ENCODE measurements around the gene TSPAN31.
"Not testable (repeated sequence)": the region's sequence is repeated elsewhere in the genome, so short reads cannot be mapped to it uniquely, and the experiment has no call there.

The TSPAN31 gene

GRCh38 chr12:57721846-57722608, 22.8 kb upstream of the TSPAN31 start:
- not testable (repeated sequence) for FAIRE-seq; DNase-seq (ENCODE audit: extremely low spot score, insufficient read length, low read depth)

GRCh38 chr12:57722716-57723629, 21.9 kb upstream of the TSPAN31 start:
- DNase-seq (ENCODE audit: extremely low spot score, insufficient read length, low read depth) (no peak), FAIRE-seq (no peak)

GRCh38 chr12:57723630-57723962, 21.2 kb upstream of the TSPAN31 start:
- FAIRE-seq, result no peak
- no peak for DNase-seq (ENCODE audit: extremely low spot score, insufficient read length, low read depth)

GRCh38 chr12:57724003-57724935, 20.6 kb upstream of the TSPAN31 start:
- FAIRE-seq, result no peak

DNA sequence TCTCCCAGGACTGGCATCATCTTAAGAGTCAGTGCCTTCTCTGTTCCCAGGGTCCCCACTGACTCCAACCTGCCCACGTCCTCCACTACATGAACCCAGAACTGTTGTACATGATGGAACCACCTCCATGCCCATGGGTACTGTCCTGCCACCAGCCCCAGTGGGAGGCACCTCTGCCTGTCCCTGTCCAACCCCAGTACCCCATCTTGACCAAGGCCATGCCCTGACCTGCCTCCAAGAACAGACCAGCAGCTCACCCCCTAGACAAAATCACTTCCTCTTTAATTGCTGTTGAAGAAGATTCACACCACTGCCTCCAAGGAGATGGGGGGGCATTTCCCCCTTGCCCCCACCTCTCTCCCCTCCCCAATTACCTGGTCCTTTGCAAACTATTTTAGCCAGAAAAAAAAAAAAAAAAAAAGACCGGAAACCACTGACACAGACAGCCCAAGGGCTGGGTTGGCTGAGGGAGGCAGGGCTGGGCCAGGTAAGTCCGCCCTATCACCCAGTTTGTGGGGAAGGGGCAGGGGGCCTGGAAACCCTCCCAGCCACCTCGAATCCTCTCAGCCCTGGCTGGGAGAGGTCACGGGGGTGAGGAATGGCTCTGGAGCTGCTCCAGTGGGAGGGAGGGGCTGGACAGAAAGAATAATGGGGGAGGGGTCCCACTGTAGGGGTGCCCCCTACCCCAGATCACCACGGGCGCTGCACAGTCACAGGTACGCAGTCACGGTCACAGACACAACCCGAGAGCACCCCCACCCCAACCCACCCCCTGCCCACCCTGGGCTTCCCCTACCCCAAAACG, 19.7 kb upstream of the TSPAN31 start:
- DNase-seq (ENCODE audit: extremely low spot score, insufficient read length, low read depth), result no peak
- FAIRE-seq, result no peak

More at GRCh38 chr12:57724003-57724935, 20.6 kb upstream of the TSPAN31 start:
- DNase-seq (ENCODE audit: extremely low spot score, insufficient read length, low read depth), result no peak

DNA sequence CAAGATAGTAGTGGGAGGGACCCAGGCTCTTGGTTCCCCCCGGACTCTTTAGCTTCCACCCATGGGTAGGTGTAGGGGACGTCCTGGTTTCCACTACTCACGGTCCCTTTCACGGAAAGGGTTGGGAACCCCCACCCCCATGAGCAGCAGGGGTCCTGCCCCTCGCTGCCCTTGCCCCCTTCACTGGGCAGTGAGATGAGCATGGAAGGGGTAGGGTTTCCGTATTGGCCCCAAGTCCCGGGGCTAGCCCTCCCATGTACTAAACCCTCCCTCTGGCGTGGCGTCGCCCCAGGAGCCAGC, 19.0 kb upstream of the TSPAN31 start:
- DNase-seq (ENCODE audit: extremely low spot score, insufficient read length, low read depth) (no peak), FAIRE-seq (no peak)

GRCh38 chr12:57726151-57726883, 18.5 kb upstream of the TSPAN31 start:
- no peak for FAIRE-seq
- DNase-seq (ENCODE audit: extremely low spot score, insufficient read length, low read depth), result no peak

- no peak for FAIRE-seq
- DNase-seq (ENCODE audit: extremely low spot score, insufficient read length, low read depth), result no peak
Observed at GRCh38 chr12:57726884-57727757, 17.7 kb upstream of the TSPAN31 start.

- no peak for FAIRE-seq
- no peak for DNase-seq (ENCODE audit: extremely low spot score, insufficient read length, low read depth)
Observed at GRCh38 chr12:57727758-57728395, 17.0 kb upstream of the TSPAN31 start.

- DNase-seq (ENCODE audit: extremely low spot score, insufficient read length, low read depth) (no peak), FAIRE-seq (no peak)
Observed at GRCh38 chr12:57729321-57729844, 15.5 kb upstream of the TSPAN31 start.

GRCh38 chr12:57730336-57731067, 14.3 kb upstream of the TSPAN31 start:
- FAIRE-seq (no peak), DNase-seq (ENCODE audit: extremely low spot score, insufficient read length, low read depth) (no peak)

- no peak for DNase-seq (ENCODE audit: extremely low spot score, insufficient read length, low read depth)
- no peak for FAIRE-seq
Observed at GRCh38 chr12:57731411-57732080, 13.3 kb upstream of the TSPAN31 start.

DNA sequence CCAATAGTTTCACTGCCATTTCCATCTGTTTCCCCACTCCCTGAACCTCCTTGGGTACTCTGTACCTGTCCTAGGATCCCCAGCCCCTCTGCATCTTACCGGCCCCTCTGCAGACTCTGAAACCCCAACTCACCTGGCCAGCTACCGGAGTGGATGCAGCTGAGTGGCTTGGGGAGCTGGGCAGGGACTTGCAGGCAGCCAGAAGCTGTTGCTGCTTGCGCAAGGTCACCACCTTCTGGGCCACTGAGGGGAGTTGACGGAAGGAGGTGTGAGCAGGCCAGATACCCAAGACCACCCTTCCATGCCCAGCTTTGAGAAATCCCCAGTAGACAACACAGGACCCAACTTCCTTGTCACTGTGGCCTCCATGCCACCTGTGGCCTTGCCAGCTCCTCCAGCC, 12.6 kb upstream of the TSPAN31 start:
- FAIRE-seq (no peak), DNase-seq (ENCODE audit: extremely low spot score, insufficient read length, low read depth) (no peak)

DNA sequence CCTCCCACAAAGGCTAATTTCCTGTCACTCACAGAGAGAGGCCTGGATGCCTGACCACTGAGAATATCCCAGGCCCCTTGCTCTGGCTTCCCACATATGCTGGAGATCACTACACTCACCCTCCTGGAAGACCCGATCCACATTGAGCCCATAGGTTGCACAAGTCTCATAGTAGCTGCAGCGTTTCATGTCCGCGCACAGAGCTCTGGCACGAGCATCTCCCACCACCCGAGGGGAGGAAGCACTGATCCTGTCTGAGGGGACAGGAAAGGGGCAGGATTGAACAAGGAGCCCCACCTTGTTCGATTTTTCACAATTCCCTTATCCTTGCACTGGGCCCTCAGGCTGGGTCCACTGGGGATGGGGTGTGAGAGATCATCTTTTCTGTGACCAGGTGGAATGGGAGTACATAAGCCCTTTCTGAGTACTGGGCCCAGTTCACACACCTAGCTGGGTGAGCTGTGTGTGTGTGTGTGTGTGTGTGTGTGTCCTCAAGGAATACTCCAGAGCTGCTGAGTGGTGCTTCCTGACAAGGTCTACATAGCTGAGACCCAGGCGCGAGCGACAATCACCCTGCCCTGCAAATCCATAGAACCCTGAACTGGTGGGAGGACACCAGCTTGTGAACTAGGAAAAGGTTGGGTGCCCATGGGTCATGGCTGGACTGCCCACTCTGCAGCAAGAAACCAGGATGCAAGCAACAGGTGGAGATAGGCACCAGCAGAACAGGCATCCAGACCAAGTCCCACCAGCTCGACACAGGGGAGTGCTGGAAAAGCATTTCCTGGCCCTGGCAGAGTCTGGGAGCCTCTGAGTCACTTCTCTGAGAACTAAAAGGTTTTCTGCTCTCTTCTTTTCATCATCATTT, 11.9 kb upstream of the TSPAN31 start:
- no peak for FAIRE-seq
- no peak for DNase-seq (ENCODE audit: extremely low spot score, insufficient read length, low read depth)

- FAIRE-seq, result no peak
- DNase-seq (ENCODE audit: extremely low spot score, insufficient read length, low read depth), result no peak
Observed at GRCh38 chr12:57733928-57734327, 10.9 kb upstream of the TSPAN31 start.
